HG02943 (cell line): ENCODE measurements around the gene INTS14.

Experiments used
- ATAC-seq: cut with Tn5 transposase; IDR thresholded peaks from one replicate; pipeline ENCODE4 v1.9.1; 2021; ENCODE audit warnings: mild to moderate bottlenecking, low read depth, moderate library complexity; ENCODE audit not compliant: unreplicated experiment

INTS14 gene

GRCh38 chr15:65540314-65540713 lies 70.6 kb downstream of the INTS14 start:
- ATAC-seq, result no peak

GRCh38 chr15:65535192-65535591 lies 75.7 kb downstream of the INTS14 start:
- no peak for ATAC-seq

GRCh38 chr15:65533057-65533756 lies 77.7 kb downstream of the INTS14 start:
- ATAC-seq, result no peak

- no peak for ATAC-seq
Measured at GRCh38 chr15:65532738-65533051, 78.2 kb downstream of the INTS14 start.

GRCh38 chr15:65530318-65531111 lies 80.4 kb downstream of the INTS14 start, which contains the start of gene HACD3:
TSS of gene HACD3 (plus strand) at chr15:65530463. CDS start at chr15:65530632, 169 bp downstream.
- no peak for ATAC-seq

- ATAC-seq, result no peak
Measured at GRCh38 chr15:65529762-65530317, 81.1 kb downstream of the INTS14 start.
